HepG2 (cell line): Measurements from ENCODE around the gene SGPP1. TPM values are rescaled to one million over a fixed set of nuclear protein-coding genes. Genes with fewer than 3 reads are reported as not detected.

ENCODE experiments used
- ATAC-seq: fragments of 200-7000 bp; cut with Tn5 transposase; 3 replicates; pipeline ENCODE4 v1.9.1; 2020; ENCODE audit warnings: mild to moderate bottlenecking, moderate library complexity
- BruUV-seq: library from RNA; stranded (reverse); fragments of 400-500 nt; replicated peaks from 2 replicates; lab custom pipeline; 2021; lab: Mats Ljungman, UMichigan
- CTCF ChIA-PET: fragments of 300-600 bp; formaldehyde crosslinking; extraction: SDS; loops from one replicate; lab custom pipeline; 2021; ENCODE audit warnings: low total read pairs, inconsistent platforms, low intra/inter-chr PET ratio; lab: Yijun Ruan, JAX
- POLR2A ChIA-PET: fragments of 350-600 bp; sonication (Branson Sonifier 250); formaldehyde crosslinking; loops from one replicate; lab custom pipeline; 2020; ENCODE audit warnings: antibody characterized with exemption, inconsistent platforms; lab: Yijun Ruan, JAX
- DNase-seq: peaks from one replicate; pipeline ENCODE4 v3.0.0-alpha.2; 2015; ENCODE audit warnings: low spot score
- FAIRE-seq: peaks from 3 replicates; lab custom pipeline; 2011; peaks lifted over from hg19 to GRCh38; lab: Jason Lieb, UNC
- H2AFZ ChIP-seq: one replicate; pipeline ENCODE4 v1.6.1; 2011; ENCODE audit warnings: low read length, inconsistent platforms
- H3K27ac ChIP-seq: fragments of 300-600 bp; 3 replicates; pipeline ENCODE4 v1.8.0; 2011; ENCODE audit warnings: mixed run types, mild to moderate bottlenecking, mixed read lengths, low read length, inconsistent platforms; ENCODE audit not compliant: insufficient read depth; ENCODE audit errors: extremely low read length
- H3K27me3 ChIP-seq, 2 experiments: fragments of 200-600 bp in 1 of 2; 2 replicates in 1 of 2; 3 replicates in 1 of 2; pipeline versions ENCODE4 v1.6.0 to v1.8.0; 2011; ENCODE audit warnings: low read length in 2 of 2, mild to moderate bottlenecking in 2 of 2, moderate library complexity in 2 of 2, inconsistent platforms in 1 of 2; ENCODE audit not compliant: insufficient read depth in 2 of 2, control insufficient read depth in 1 of 2
- H3K36me3 ChIP-seq, 2 experiments: fragments of 200-600 bp in 1 of 2; replicated peaks in 1 of 2; 2 replicates in 1 of 2; 3 replicates in 1 of 2; pipeline versions ENCODE4 v1.5.1 to v1.8.0; 2011; ENCODE audit warnings: low read length in 2 of 2, inconsistent platforms in 1 of 2; ENCODE audit not compliant: insufficient read depth in 2 of 2, control insufficient read depth in 1 of 2
- H3K4me1 ChIP-seq: 2 replicates; pipeline ENCODE4 v1.5.1; 2012; ENCODE audit warnings: low read length, inconsistent platforms; ENCODE audit not compliant: insufficient read depth
- H3K4me2 ChIP-seq: 2 replicates; pipeline ENCODE4 v1.6.0; 2011; ENCODE audit warnings: low read depth, low read length, inconsistent platforms
- H3K4me3 ChIP-seq, 3 experiments: fragments of 200-600 bp in 1 of 3; sonication (generic), shearing (Covaris generic) in 1 of 3; replicated peaks in 1 of 3; 2 replicates each; pipeline ENCODE4 v1.5.1; 2011 to 2016; ENCODE audit warnings: low read length in 3 of 3, inconsistent platforms in 2 of 3, low read depth in 2 of 3, mild to moderate bottlenecking in 2 of 3, control low read depth in 1 of 3, mixed read lengths in 1 of 3; ENCODE audit not compliant: insufficient read depth in 1 of 3
- H3K79me2 ChIP-seq: one replicate; pipeline ENCODE4 v1.6.1; 2011; ENCODE audit warnings: low read length, inconsistent platforms; ENCODE audit not compliant: insufficient read depth
- H3K9ac ChIP-seq: 2 replicates; pipeline ENCODE4 v1.6.0; 2011; ENCODE audit warnings: mild to moderate bottlenecking, low read depth, low read length, inconsistent platforms; ENCODE audit not compliant: insufficient read depth
- H3K9me3 ChIP-seq: 2 replicates; pipeline ENCODE4 v1.5.1; 2012; ENCODE audit warnings: mild to moderate bottlenecking, low read length
- H4K20me1 ChIP-seq: 2 replicates; pipeline ENCODE4 v1.6.0; 2011; ENCODE audit warnings: inconsistent platforms, mild to moderate bottlenecking, low read length, moderate library complexity; ENCODE audit not compliant: insufficient read depth
- CEBPG ChIP-seq: IDR thresholded peaks from 2 replicates; pipeline ENCODE4 v1.6.1; 2016
- CHD2 ChIP-seq: IDR thresholded peaks from 2 replicates; pipeline ENCODE4 v1.6.1; 2011; ENCODE audit warnings: low read depth, low read length, improper control_type of control experiment
- GTF2F1 ChIP-seq: fragments of 150-350 bp; IDR thresholded peaks from 2 replicates; pipeline ENCODE4 v1.6.1; 2014; ENCODE audit warnings: low read length
- JDP2 ChIP-seq: sonication (generic); formaldehyde crosslinking; IDR thresholded peaks from 2 replicates; pipeline ENCODE4 v1.8.1; 2022; ENCODE audit warnings: missing genetic modification reagents, borderline replicate concordance
- KLF9 ChIP-seq: IDR thresholded peaks from 2 replicates; pipeline ENCODE4 v1.6.1; 2016; ENCODE audit warnings: low read depth
- PITX1 ChIP-seq: sonication (generic); formaldehyde crosslinking; IDR thresholded peaks from 2 replicates; pipeline ENCODE4 v1.5.1; 2020; ENCODE audit warnings: mild to moderate bottlenecking, missing genetic modification reagents
- RXRB ChIP-seq: IDR thresholded peaks from 2 replicates; pipeline ENCODE4 v1.6.1; 2016; ENCODE audit warnings: borderline replicate concordance, missing genetic modification reagents, missing compliant biosample characterization
- ZEB1 ChIP-seq: IDR thresholded peaks from 2 replicates; pipeline ENCODE4 v1.6.1; 2012; ENCODE audit warnings: mild to moderate bottlenecking, low read depth, inconsistent platforms; ENCODE audit not compliant: insufficient replicate concordance
- ZKSCAN8 ChIP-seq: IDR thresholded peaks from 2 replicates; pipeline ENCODE4 v1.6.1; 2016; ENCODE audit warnings: borderline replicate concordance, missing genetic modification reagents, missing compliant biosample characterization
- ZNF577 ChIP-seq: sonication (generic); formaldehyde crosslinking; IDR thresholded peaks from 2 replicates; pipeline ENCODE4 v1.4.0; 2020; ENCODE audit warnings: mild to moderate bottlenecking, low read depth, missing genetic modification reagents, borderline replicate concordance
- ZNF703 ChIP-seq: sonication (generic); formaldehyde crosslinking; IDR thresholded peaks from 2 replicates; pipeline ENCODE4 v1.5.1; 2020; ENCODE audit warnings: missing genetic modification reagents, mild to moderate bottlenecking, moderate library complexity, borderline replicate concordance
- ZNF839 ChIP-seq: sonication (generic); formaldehyde crosslinking; IDR thresholded peaks from 2 replicates; pipeline ENCODE4 v1.4.0; 2020; ENCODE audit warnings: missing genetic modification reagents, mild to moderate bottlenecking, borderline replicate concordance
- WGBS: methylation state at CpG from one replicate; pipeline ENCODE4 v1.1.6; 2017; ENCODE audit warnings: low lambda C conversion rate; 5-methylcytosine and 5-hydroxymethylcytosine counted together
- in situ Hi-C: cut with HindIII; loops from 2 replicates; pipeline ENCODE4 v1.10.0; 2017; ENCODE audit warnings: low pct_unique_long_range_greater_than_20kb; ENCODE audit not compliant: extremely low pct_ligation_motif_present
- intact Hi-C: fragments of 100-400 bp; cut with micrococcal nuclease; formaldehyde crosslinking; loops from one replicate; pipeline ENCODE4 v1.10.0; 2022; ENCODE audit not compliant: unreplicated experiment
- polyA plus RNA-seq, 8 experiments: library from polyadenylated mRNA; depleted of rRNA in 3 of 8; stranded (reverse) in 7 of 8; unstranded in 1 of 8; fragments of >200 nt; fragmentation: Illumina TruSeq in 4 of 8; extraction: Trizol in 4 of 8; gene quantifications; 2 replicates each; pipeline versions ENCODE4 v1.2.1 to v1.2.3, GENCODE V29; 2011 to 2016; ENCODE audit warnings: low read depth in 4 of 8, missing spikeins in 1 of 8, mixed read lengths in 1 of 8; ENCODE audit not compliant: insufficient read depth in 1 of 8
- total RNA-seq, 5 experiments: library from RNA; depleted of rRNA; stranded (reverse); fragments of >200 nt; fragmentation: Illumina TruSeq; extraction: Trizol; gene quantifications; 2 replicates each; pipeline ENCODE4 v1.2.3, GENCODE V29; 2016; ENCODE audit warnings: low read depth in 1 of 5
- TF ChIP-seq, protein P1 (sequence below): sonication (generic); formaldehyde crosslinking; IDR thresholded peaks from 2 replicates; pipeline ENCODE4 v1.4.0; 2020; ENCODE audit warnings: missing genetic modification reagents
- TF ChIP-seq, protein P2 (sequence below): sonication (generic); formaldehyde crosslinking; IDR thresholded peaks from 2 replicates; pipeline ENCODE4 v1.4.0; 2020; ENCODE audit warnings: mild to moderate bottlenecking, low read depth, missing genetic modification reagents

The SGPP1 gene
- total and polyA plus RNA-seq, 2 of the 13 experiments (the other 11 are each of a cell fraction or from before 2014, with no cell fraction given), result 6.4 to 6.8 TPM

DNA sequence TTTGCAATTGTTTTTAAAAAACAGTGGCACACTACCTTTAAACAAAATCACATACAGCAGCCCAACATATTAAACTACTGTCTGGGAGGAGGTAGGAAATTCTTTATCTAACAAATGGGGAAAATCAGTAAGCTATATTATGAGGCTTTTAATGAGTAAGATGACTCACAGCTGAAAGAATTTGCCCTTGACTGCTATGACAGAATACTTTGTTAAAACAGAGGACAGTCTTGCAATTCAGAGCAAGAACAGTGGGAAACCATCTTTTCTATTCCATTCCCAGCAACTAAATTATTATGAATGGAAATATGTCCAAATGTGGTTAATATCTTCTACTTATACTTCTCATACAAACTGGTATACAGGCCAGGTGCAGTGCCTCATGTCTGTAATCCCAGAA lies 49.2 kb upstream of the SGPP1 start (continued):
- TF ChIP-seq, protein P1, sequence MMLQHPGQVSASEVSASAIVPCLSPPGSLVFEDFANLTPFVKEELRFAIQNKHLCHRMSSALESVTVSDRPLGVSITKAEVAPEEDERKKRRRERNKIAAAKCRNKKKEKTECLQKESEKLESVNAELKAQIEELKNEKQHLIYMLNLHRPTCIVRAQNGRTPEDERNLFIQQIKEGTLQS (CRISPR knock-in tag), result no peak
- TF ChIP-seq ZKSCAN8, result no peak
- TF ChIP-seq, all 625 proteins: peak for 0

DNA sequence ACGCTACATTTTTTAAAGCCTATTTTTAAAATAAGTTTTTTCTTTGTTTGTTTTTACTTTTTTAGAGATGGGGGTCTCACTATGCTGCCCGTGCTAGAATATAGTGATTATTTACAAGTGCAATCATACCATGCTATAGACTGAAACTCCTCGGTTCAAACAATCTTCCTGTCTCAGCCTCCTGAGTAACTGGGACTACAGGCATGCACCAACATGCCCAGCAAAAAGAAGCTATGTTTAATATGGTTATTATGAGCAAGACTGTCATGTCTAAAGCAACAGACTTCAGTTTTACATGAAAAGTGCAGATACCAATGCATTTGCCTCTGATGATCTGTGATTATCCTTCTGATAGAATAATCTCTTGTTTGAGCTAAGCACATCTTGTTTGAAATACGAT lies 45.6 kb upstream of the SGPP1 start:
- peaks cover 14% of the 10 kb centered on the region for H3K4me1 ChIP-seq
- CTCF ChIA-PET, result no interaction called here
- peak overlapping the region; percentile 23 for H2AFZ ChIP-seq
- no peaks in the 10 kb centered on the region for H4K20me1 ChIP-seq
- intact Hi-C loops (no loop called here), in situ Hi-C loops (loop anchor here (25.0 kb wide), 1 partner anchor 386 kb away; no protein-coding TSS in a partner anchor)
- ATAC-seq (no peak), DNase-seq (no peak), FAIRE-seq (no peak)
- H3K9me3 ChIP-seq, result no peaks in the 10 kb centered on the region
- WGBS, result 84% methylated on average over 4 of the region's 4 CpGs
- H3K9ac ChIP-seq, result no peak overlapping the region
- no peak overlapping the region for H3K27ac ChIP-seq
- H3K36me3 ChIP-seq, result no peaks in the 10 kb centered on the region
- TF ChIP-seq GTF2F1, result no peak
- TF ChIP-seq, protein P2, sequence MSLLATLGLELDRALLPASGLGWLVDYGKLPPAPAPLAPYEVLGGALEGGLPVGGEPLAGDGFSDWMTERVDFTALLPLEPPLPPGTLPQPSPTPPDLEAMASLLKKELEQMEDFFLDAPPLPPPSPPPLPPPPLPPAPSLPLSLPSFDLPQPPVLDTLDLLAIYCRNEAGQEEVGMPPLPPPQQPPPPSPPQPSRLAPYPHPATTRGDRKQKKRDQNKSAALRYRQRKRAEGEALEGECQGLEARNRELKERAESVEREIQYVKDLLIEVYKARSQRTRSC (CRISPR knock-in tag), result no peak
- TF ChIP-seq ZNF839 (CRISPR knock-in tag), result no peak
- TF ChIP-seq RXRB, result no peak
- TF ChIP-seq ZNF577 (CRISPR knock-in tag), result no peak
- no peak for TF ChIP-seq CHD2
- TF ChIP-seq ZEB1, result no peak
- no peak for TF ChIP-seq ZNF703 (CRISPR knock-in tag)
- TF ChIP-seq PITX1, result no peak
- TF ChIP-seq JDP2 (CRISPR knock-in tag), result no peak
- TF ChIP-seq CEBPG (CRISPR knock-in tag), result no peak
- no peak for TF ChIP-seq KLF9 (CRISPR knock-in tag)
- POLR2A ChIA-PET, result no interaction called here
- H3K79me2 ChIP-seq, result no peaks in the 10 kb centered on the region
- no TSS peak for BruUV-seq
- no peak overlapping the region for H3K4me2 ChIP-seq
- H3K4me3 ChIP-seq, result no peak overlapping the region
- H3K27me3 ChIP-seq, result no peaks in the 10 kb centered on the region
